Heart right ventricle (tissue), 16 donors: Measurements from ENCODE around the gene SLCO1A2. TPM values are rescaled to one million over a fixed set of nuclear protein-coding genes. Genes with fewer than 3 reads are reported as not detected.
"Not testable (repeated sequence)": the region's sequence is repeated elsewhere in the genome, so short reads cannot be mapped to it uniquely, and the experiment has no call there.

Source experiments
- ATAC-seq, 8 donors: fragments of 200-7000 bp; cut with Tn5 transposase; one replicate each; pipeline ENCODE4 v1.9.1; 2020; ENCODE audit warnings: mild to moderate bottlenecking in 8 of 8, moderate library complexity in 8 of 8, moderate number of reproducible peaks in 1 of 8
- DNase-seq, 2 donors: peaks; one replicate each; pipeline ENCODE4 v3.0.0-alpha.2; 2020
- H3K27ac ChIP-seq, 10 donors: fragments of 200-600 bp; sonication (generic) in 2 of 10; one replicate each; pipeline versions ENCODE4 v1.5.0 to v1.8.0; 2020 to 2022; ENCODE audit warnings: mild to moderate bottlenecking in 3 of 10
- H3K27me3 ChIP-seq, 7 donors: fragments of 200-600 bp; one replicate each; pipeline ENCODE4 v1.8.0; 2021 to 2022; ENCODE audit warnings: mild to moderate bottlenecking in 2 of 7
- H3K36me3 ChIP-seq, 9 donors: fragments of 200-600 bp; sonication (generic) in 1 of 9; one replicate each; pipeline versions ENCODE4 v1.5.0 to v1.8.0; 2020 to 2022; ENCODE audit warnings: mild to moderate bottlenecking in 2 of 9
- H3K4me1 ChIP-seq, 9 donors: fragments of 200-600 bp; sonication (generic) in 1 of 9; one replicate each; pipeline versions ENCODE4 v1.5.0 to v1.8.0; 2020 to 2022; ENCODE audit warnings: mild to moderate bottlenecking in 4 of 9
- H3K4me3 ChIP-seq, 10 donors: fragments of 200-600 bp; sonication (generic) in 2 of 10; one replicate each; pipeline versions ENCODE4 v1.5.0 to v1.8.0; 2020 to 2022; ENCODE audit warnings: mild to moderate bottlenecking in 7 of 10, moderate library complexity in 2 of 10
- H3K9me3 ChIP-seq, 11 donors: fragments of 200-600 bp in 10 of 11; sonication (generic) in 2 of 11; one replicate each; pipeline versions ENCODE4 v1.5.0 to v1.8.0; 2013 to 2022; ENCODE audit warnings: mild to moderate bottlenecking in 2 of 11, control low read depth in 1 of 11, moderate library complexity in 1 of 11
- CTCF ChIP-seq, 9 donors: fragments of 200-600 bp; sonication (generic) in 2 of 9; IDR thresholded peaks; one replicate each; pipeline versions ENCODE4 v1.5.0 to v1.8.0; 2021 to 2022; ENCODE audit warnings: antibody characterized with exemption in 9 of 9, mild to moderate bottlenecking in 5 of 9, moderate library complexity in 1 of 9
- WGBS, 2 donors: extraction: QIAGEN DNeasy Blood & Tissue Kit; methylation state at CpG; one replicate each; pipeline ENCODE4 v1.1.7; 2013; ENCODE audit warnings: inconsistent platforms in 1 of 2; 5-methylcytosine and 5-hydroxymethylcytosine counted together
- intact Hi-C, 10 donors: fragments of 100-400 bp; cut with DNase I; formaldehyde crosslinking; loops; one replicate each; pipeline versions ENCODE4 v1.11.1 to v1.14.2; 2022
- polyA plus RNA-seq, 2 donors: library from polyadenylated mRNA; stranded (reverse); fragments of 200-250 nt; gene quantifications; one replicate each; pipeline ENCODE4 v1.2.3, GENCODE V29; 2013
- total RNA-seq, 10 donors: library from RNA; stranded (reverse); fragmentation: NEBNext Ultra II Directional in 3 of 10; extraction: Animal tissue kit (Norgen Biotek cat#: 25700) in 3 of 10; gene quantifications; one replicate each; pipeline versions ENCODE4 v1.2.1 to v1.2.4, GENCODE V29; 2021 to 2023
- donor health status: Arrhythmogenic right ventricular cardiomyopathy.
- donor health status: ischemic (EF 13 %, LVEDD 7.1; RV severe dilation, severe dysfunction).
- donor health status: healthy with polysubstance abuse.
- donor health status: DM: no; HTN: yes; CAD: no.
- donor health status: DM: no; HTN: no; CAD: no.
- donor health status: ischemic (EF 25% LVEDD 6.9; RV normal size, moderate dysfunction).
- donor health status: ischemic (EF 25% LVEDD 5.7; RV mildly dilated, moderate dysfunction).
- donor health status: healthy.
- donor health status: DM: yes; HTN: yes; CAD: no.
- donor health status: Ischemic cardiomyopathy.
- donor health status: ischemic (EF 35%, LVEDD 5.7; RV mildly dilated, moderate dysfunction).
- donor health status: nonischemic (EF 11% LVEDD 7.7; RV severe dilation, severe dysfunction).
- donor health status: DM: yes; HTN: yes; CAD: no.
- donor health status: PGD.
- donor health status: ischemic (EF 29% LVEDD 5.4; RV normal size, mild dysfunction).
- donor health status: nonischemic (EF 23%, LVEDD 6.1; RV moderate dilation, normal function).

Gene SLCO1A2
- total and polyA plus RNA-seq, 12 donors, result not detected

GRCh38 chr12:21372602-21373001, 37.9 kb upstream of the SLCO1A2 start, which contains the start of gene IAPP:
TSS of gene IAPP (plus strand) at chr12:21372902. CDS start at chr12:21373352, 450 bp downstream.
- Histone ChIP-seq H3K4me1 (no peaks in the 10 kb centered on the region), H3K9me3 (no peaks in the 10 kb centered on the region), H3K27me3 (peaks cover 0 to 4% (median 0%) of the 10 kb centered on the region in 7 donors), H3K36me3 (no peaks in the 10 kb centered on the region), H3K4me3 (no peak within 1 kb of the TSS), H3K27ac (no peak within 1 kb of the TSS)
- TF ChIP-seq CTCF (IDR thresholded peaks at IDR 0.05), result no peak
- DNase-seq, result no peak
- no peak for ATAC-seq
- WGBS, 2 donors, result 83 to 90% methylated on average over 2 of the region's 2 CpGs
- intact Hi-C loops, result no loop called here

GRCh38 chr12:21370845-21371449, 36.2 kb upstream of the SLCO1A2 start:
- intact Hi-C loops, result no loop called here
- no peak for TF ChIP-seq CTCF (IDR thresholded peaks at IDR 0.05)

GRCh38 chr12:21369141-21369980, 34.6 kb upstream of the SLCO1A2 start:
- ATAC-seq, result no peak
- DNase-seq, result no peak
- 37 to 41% methylated on average over 4 of the region's 4 CpGs for WGBS, 2 donors

More at GRCh38 chr12:21370845-21371449, 36.2 kb upstream of the SLCO1A2 start:
- H3K4me1 ChIP-seq, result no peaks in the 10 kb centered on the region
- no peak overlapping the region for H3K27ac ChIP-seq
- no peaks in the 10 kb centered on the region for H3K36me3 ChIP-seq
- DNase-seq, result no peak
- 83 to 86% methylated on average over 7 of the region's 7 CpGs for WGBS, 2 donors
- no peak for ATAC-seq
- H3K9me3 ChIP-seq, result no peaks in the 10 kb centered on the region
- no peak overlapping the region for H3K4me3 ChIP-seq
- H3K27me3 ChIP-seq, result peaks cover 0 to 4% (median 0%) of the 10 kb centered on the region in 7 donors

GRCh38 chr12:21360632-21361031, 25.9 kb upstream of the SLCO1A2 start:
- intact Hi-C loops, H3K36me3 ChIP-seq, DNase-seq, H3K4me3 ChIP-seq, ATAC-seq, H3K27ac ChIP-seq, H3K4me1 ChIP-seq, H3K27me3 ChIP-seq: not testable (repeated sequence)
- peaks cover 0 to 16% (median 0%) of the 10 kb centered on the region in 11 donors for H3K9me3 ChIP-seq
- WGBS, 2 donors, result 79 to 84% methylated on average over 10 of the region's 10 CpGs

More at GRCh38 chr12:21369141-21369980, 34.6 kb upstream of the SLCO1A2 start:
- intact Hi-C loops, result no loop called here
- no peak overlapping the region for H3K27ac ChIP-seq
- H3K27me3 ChIP-seq, result no peaks in the 10 kb centered on the region
- TF ChIP-seq CTCF (IDR thresholded peaks at IDR 0.05), result no peak
- no peaks in the 10 kb centered on the region for H3K36me3 ChIP-seq
- no peaks in the 10 kb centered on the region for H3K4me1 ChIP-seq
- H3K9me3 ChIP-seq, result peaks cover 0 to 5% (median 0%) of the 10 kb centered on the region in 11 donors
- H3K4me3 ChIP-seq, result no peak overlapping the region
